ENCODE data around the gene FAM162A.
"Not testable (repeated sequence)": the region's sequence is repeated elsewhere in the genome, so short reads cannot be mapped to it uniquely, and the experiment has no call there.

GRCh38 chr3:122444491-122444887 is 60.5 kb downstream of the FAM162A start:
- not testable (repeated sequence) for TF ChIP-seq CTCF, POLR2A, POLR2AphosphoS5, EP300 (IDR thresholded peaks at IDR 0.05)

Data from gastroesophageal sphincter (tissue), 3 donors.